ENCODE measurements around the gene PARD3B. TPM values are rescaled to one million over a fixed set of nuclear protein-coding genes. Genes with fewer than 3 reads are reported as not detected.

The PARD3B gene
- total and polyA plus RNA-seq, 2 experiments from 2014 or later: 3.5 to 4.4 TPM

GRCh38 chr2:205161156-205161839 lies 616.0 kb downstream of the PARD3B start:
- H3K27ac ChIP-seq (ENCODE audit: low read depth): no peak overlapping the region
- peaks cover 2% of the 10 kb centered on the region; the same call in 1 of the 2 replicates for H3K9me2 ChIP-seq (ENCODE audit: insufficient read depth)
- H3K27ac Mint-ChIP-seq: no peak overlapping the region
- peaks cover 5% of the 10 kb centered on the region; the same call in 1 of the 2 replicates for H3K4me1 ChIP-seq (ENCODE audit: insufficient read depth)
- H3K9me3 Mint-ChIP-seq: no peaks in the 10 kb centered on the region
- H3K27me3 Mint-ChIP-seq (ENCODE audit: insufficient read depth, low read depth, poor library complexity): no peaks in the 10 kb centered on the region
- H3F3A ChIP-seq (replicated peaks; ENCODE audit: low read depth): no peaks in the 10 kb centered on the region
- H3K36me3 ChIP-seq (ENCODE audit: insufficient read depth): no peaks in the 10 kb centered on the region
- H3K4me3 Mint-ChIP-seq: no peak overlapping the region
- H3K4me3 ChIP-seq: no peak overlapping the region
- ATAC-seq (no peak), DNase-seq (ENCODE audit: low spot score) (no peak)
- no peaks in the 10 kb centered on the region for H4K20me1 ChIP-seq (replicated peaks; ENCODE audit: insufficient read depth)
- H3K4me1 Mint-ChIP-seq: peaks cover 4% of the 10 kb centered on the region; the same call in 1 of the 3 replicates
- no peak for TF ChIP-seq ZNF331 (CRISPR knock-in tag; IDR thresholded peaks at IDR 0.05; ENCODE audit: low read depth)
- no peak for TF ChIP-seq EZH2 (IDR thresholded peaks at IDR 0.05; ENCODE audit: low read depth, unreplicated experiment)
- no peak for TF ChIP-seq ZNF114 (CRISPR knock-in tag; IDR thresholded peaks at IDR 0.05)
- TF ChIP-seq, protein P1, sequence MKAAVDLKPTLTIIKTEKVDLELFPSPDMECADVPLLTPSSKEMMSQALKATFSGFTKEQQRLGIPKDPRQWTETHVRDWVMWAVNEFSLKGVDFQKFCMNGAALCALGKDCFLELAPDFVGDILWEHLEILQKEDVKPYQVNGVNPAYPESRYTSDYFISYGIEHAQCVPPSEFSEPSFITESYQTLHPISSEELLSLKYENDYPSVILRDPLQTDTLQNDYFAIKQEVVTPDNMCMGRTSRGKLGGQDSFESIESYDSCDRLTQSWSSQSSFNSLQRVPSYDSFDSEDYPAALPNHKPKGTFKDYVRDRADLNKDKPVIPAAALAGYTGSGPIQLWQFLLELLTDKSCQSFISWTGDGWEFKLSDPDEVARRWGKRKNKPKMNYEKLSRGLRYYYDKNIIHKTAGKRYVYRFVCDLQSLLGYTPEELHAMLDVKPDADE (IDR thresholded peaks at IDR 0.05): no peak
- TF ChIP-seq REST (IDR thresholded peaks at IDR 0.05; ENCODE audit: unreplicated experiment): no peak
- no peak for TF ChIP-seq CREB1 (CRISPR knock-in tag; IDR thresholded peaks at IDR 0.05; ENCODE audit: low read depth)
- no peak for TF ChIP-seq STAT1 (IDR thresholded peaks at IDR 0.05; ENCODE audit: unreplicated experiment)
- TF ChIP-seq EZH2phosphoT487 (IDR thresholded peaks at IDR 0.05; ENCODE audit: unreplicated experiment): no peak
- TF ChIP-seq POLR2AphosphoS5 (IDR thresholded peaks at IDR 0.05; ENCODE audit: low read depth): no peak
- TF ChIP-seq CTCF (conservative IDR thresholded peaks at IDR 0.05; ENCODE audit: low read depth in 2 of 2): no peak
- TF ChIP-seq NANOG (IDR thresholded peaks at IDR 0.05; ENCODE audit: borderline replicate concordance): no peak
- TF ChIP-seq ZNF462 (CRISPR knock-in tag; IDR thresholded peaks at IDR 0.05): no peak
- no peak for TF ChIP-seq JUNB (IDR thresholded peaks at IDR 0.05; ENCODE audit: unreplicated experiment)
- H3K27me3 ChIP-seq (ENCODE audit: insufficient read depth): no peaks in the 10 kb centered on the region
- no peak overlapping the region for H2AFZ ChIP-seq
- no peak overlapping the region for H3K4me2 ChIP-seq
- H3K36me3 Mint-ChIP-seq (ENCODE audit: low read depth): no peaks in the 10 kb centered on the region
- H3K79me2 ChIP-seq (replicated peaks; ENCODE audit: insufficient read depth): no peaks in the 10 kb centered on the region
